ENCODE measurements around the gene SLC6A18. TPM values are rescaled to one million over a fixed set of nuclear protein-coding genes. Genes with fewer than 3 reads are reported as not detected.

SLC6A18 gene
- total and polyA plus RNA-seq, 10 of the 15 experiments (the other 5 are each of a cell fraction or from before 2014, with no cell fraction given) = not detected

- TF ChIP-seq REST (IDR thresholded peaks at IDR 0.05; ENCODE audit: low read depth, low read length) = no peak
- TF ChIP-seq MEF2A (IDR thresholded peaks at IDR 0.05; ENCODE audit: insufficient read depth, low read depth, low read length) = no peak
- TF ChIP-seq BRCA1 (IDR thresholded peaks at IDR 0.05; ENCODE audit: low read depth, low read length) = no peak
- no peak for TF ChIP-seq MYB (IDR thresholded peaks at IDR 0.05; ENCODE audit: borderline replicate concordance, low read depth, low read length)
- TF ChIP-seq BACH1 (IDR thresholded peaks at IDR 0.05; ENCODE audit: borderline replicate concordance) = no peak
- no peak for TF ChIP-seq KLF5 (IDR thresholded peaks at IDR 0.05; ENCODE audit: partially characterized antibody)
- no peak for TF ChIP-seq RB1 (IDR thresholded peaks at IDR 0.05; ENCODE audit: borderline replicate concordance)
- TF ChIP-seq PKNOX1 (IDR thresholded peaks at IDR 0.05) = no peak
Observed at GRCh38 chr5:1240496-1241260, 15.5 kb downstream of the SLC6A18 start (continued).
